HG03135 (cell line): Measurements from ENCODE around the gene MOB2.
"Not testable (repeated sequence)": the region's sequence is repeated elsewhere in the genome, so short reads cannot be mapped to it uniquely, and the experiment has no call there.

Experiments
- ATAC-seq: cut with Tn5 transposase; IDR thresholded peaks from one replicate; pipeline ENCODE4 v1.9.1; 2021; ENCODE audit warnings: mild to moderate bottlenecking, moderate library complexity; ENCODE audit not compliant: unreplicated experiment

MOB2 gene

DNA sequence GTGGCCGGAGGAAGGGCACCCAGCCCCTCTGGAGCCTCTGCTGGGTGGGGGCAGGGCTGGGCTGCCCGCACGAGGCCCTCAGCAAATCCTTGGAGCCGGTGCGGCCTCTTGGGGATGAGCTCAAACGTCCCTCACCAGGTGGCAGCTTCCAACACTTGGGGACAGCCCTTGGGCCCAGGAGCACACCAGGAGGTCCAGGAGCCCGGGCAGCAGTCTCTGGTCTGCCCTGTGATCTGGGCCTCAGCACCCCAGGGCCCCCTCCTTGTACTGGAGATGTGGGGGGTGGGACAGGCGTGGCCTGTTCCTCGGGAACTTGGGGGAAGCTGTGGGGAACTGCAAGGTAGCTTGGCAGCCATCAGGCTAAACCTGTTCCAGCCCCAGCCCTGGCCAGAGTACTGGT, 40.0 kb downstream of the MOB2 start:
- ATAC-seq = no peak

DNA sequence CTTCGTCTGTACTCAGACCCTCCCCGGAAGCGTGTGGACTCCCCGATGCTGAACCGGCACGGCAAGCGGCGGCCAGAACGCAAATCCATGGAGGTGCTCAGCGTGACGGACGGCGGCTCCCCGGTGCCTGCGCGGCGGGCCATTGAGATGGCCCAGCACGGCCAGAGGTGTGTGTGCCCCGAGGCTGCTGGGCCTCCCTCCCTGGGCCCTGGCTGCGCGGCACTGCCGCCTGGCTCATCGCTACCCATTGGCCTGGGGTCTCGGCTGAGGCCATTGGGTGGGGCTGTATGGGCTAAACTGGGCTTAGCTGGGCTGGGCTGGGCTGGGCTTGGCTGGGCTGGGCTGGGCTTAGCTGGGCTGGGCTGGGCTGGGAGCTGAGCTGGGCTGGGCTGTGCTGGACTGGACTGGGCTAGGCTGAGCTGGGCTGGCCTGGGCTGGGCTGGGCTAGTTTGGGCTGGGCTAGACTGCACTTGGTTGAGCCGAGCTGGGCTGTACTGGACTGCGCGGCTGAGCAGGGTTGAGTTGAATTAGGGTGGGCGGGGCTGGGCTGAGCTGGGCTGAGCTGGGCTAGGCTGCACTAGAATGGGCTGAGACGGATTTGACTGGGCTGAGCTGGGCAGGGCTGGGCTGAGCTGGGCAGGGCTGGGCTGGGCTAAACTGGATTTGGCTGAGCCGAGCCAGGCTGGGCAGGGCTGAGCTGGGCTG, 40.7 kb downstream of the MOB2 start:
- no peak for ATAC-seq

- ATAC-seq = no peak
Measured at GRCh38 chr11:1444823-1445422, 41.7 kb downstream of the MOB2 start.

GRCh38 chr11:1444321-1444720, 42.3 kb downstream of the MOB2 start:
- no peak for ATAC-seq

GRCh38 chr11:1443737-1444136, 42.8 kb downstream of the MOB2 start:
- no peak for ATAC-seq

DNA sequence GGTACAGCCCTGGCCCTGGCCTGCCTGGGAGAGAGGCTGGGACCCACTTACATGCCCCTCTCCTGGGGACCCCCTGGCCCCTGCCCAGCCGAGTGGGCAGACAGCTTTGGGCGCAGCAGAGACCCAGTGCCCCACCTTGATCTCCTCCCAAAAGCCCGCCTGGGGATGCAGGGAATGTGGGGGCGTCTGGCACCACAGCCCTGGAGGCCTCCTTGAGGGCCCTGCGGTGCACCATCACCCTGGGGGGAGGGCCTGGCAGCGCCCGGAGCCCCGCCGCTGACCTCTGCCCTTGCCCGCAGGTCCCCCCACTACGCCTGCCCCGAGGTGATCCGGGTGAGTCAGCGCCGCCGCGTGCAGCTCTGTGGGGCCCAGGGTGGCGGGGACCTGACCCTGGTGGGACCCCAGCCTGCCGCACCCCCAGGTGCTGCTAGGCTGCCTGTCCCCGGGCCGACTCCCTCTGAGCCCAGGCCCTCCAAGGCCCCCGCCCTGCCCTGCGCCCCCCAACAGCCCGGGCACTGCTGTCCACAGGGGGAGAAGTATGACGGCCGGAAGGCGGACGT, 43.7 kb downstream of the MOB2 start:
- ATAC-seq = no peak

GRCh38 chr11:1442163-1442562, 44.4 kb downstream of the MOB2 start:
- no peak for ATAC-seq

GRCh38 chr11:1440496-1440895, 46.1 kb downstream of the MOB2 start:
- ATAC-seq = no peak

DNA sequence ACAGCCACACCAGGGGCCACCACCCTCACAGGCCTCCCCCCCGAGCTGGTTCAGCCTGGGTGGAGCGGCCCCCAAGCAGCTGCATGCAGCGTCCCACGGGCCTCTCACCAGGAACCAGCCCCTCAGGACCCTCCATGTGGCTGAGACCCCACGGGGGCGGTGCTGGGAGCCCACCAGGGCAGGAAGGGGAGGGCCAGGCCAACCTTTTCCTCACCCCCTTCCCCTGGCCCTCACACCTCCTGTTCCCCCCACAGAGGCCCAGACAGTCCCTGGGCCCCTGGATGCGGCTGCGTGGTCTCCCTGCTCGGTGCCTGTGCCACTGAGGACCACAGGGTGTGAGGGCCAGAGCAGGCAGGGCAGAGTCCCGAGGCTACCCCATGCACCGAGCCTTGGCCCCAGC, 46.5 kb downstream of the MOB2 start:
- no peak for ATAC-seq

DNA sequence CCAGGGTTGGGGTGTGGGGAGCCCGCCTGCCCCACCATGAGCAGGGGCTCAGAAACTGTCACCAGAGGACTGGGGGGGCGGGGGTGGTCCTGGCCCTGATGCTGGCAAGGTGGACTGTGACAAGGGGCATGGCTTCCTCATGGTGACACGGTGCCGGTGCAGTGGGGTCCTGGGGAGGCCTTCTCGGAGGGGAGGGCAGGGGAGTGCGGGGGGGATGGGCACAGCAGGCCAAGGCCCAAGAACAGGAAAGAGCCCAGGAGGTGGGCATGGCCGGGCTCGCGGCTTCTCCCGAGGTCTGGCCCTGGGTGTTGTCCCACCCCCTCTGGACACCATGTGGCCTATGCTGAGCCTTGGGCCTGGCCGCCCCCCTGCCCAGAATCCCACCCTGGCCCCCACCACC, 47.2 kb downstream of the MOB2 start:
- no peak for ATAC-seq

- ATAC-seq = no peak
Measured at GRCh38 chr11:1438967-1439330, 47.6 kb downstream of the MOB2 start.

DNA sequence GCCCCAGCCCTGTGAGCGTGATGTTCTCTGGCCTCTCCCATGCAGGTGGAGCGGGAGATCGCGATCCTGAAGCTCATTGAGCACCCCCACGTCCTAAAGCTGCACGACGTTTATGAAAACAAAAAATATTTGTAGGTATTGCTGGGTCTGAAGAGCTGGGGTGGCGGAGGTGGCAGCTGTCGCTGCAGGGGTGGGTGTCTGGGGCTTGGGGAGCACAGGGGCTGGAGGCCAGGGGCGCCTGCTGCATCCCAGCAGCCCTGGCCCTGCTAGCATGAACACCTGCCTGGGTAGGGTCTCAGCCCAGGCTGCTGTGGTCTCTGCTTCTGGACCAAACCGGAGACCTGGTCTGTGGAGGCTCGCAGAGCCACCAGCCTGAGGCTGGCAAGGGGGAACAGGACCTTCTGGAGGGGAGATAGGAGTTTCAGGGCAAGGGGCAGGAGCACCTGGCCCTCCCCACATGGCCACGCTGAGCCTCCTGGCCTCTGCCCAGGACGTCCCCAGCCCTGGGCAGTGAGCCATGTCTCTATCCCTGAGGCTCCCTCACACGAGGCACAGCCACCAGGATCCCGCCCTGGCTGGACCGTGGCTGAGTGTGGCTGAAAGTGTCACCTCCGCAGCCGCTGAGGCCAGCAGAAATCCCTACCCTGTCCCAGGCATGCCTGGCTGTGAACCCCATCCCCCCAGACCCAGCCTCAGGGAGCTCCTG, 48.2 kb downstream of the MOB2 start:
- ATAC-seq = no peak

DNA sequence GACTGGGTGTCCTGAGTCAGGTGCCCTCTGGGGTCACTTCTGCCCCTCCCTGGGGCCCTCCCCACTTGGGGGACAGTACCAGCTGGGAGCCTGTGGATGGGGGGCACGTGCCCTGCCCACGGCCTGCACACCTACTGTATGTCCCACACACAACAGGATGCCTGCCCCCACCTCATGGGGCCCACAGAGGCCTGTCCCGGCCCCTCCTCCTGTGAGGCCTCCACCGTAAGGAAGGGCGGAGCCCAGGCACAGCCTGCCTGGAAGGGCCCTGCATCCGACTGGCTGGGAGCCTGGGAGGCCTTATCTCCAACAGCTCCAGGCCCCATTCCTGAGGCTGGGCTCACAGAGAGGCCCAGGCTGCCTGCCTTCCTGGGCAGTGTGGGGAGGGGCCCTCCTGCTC, 49.1 kb downstream of the MOB2 start:
- ATAC-seq = no peak

GRCh38 chr11:1436468-1437039, 50.0 kb downstream of the MOB2 start:
- ATAC-seq = no peak

DNA sequence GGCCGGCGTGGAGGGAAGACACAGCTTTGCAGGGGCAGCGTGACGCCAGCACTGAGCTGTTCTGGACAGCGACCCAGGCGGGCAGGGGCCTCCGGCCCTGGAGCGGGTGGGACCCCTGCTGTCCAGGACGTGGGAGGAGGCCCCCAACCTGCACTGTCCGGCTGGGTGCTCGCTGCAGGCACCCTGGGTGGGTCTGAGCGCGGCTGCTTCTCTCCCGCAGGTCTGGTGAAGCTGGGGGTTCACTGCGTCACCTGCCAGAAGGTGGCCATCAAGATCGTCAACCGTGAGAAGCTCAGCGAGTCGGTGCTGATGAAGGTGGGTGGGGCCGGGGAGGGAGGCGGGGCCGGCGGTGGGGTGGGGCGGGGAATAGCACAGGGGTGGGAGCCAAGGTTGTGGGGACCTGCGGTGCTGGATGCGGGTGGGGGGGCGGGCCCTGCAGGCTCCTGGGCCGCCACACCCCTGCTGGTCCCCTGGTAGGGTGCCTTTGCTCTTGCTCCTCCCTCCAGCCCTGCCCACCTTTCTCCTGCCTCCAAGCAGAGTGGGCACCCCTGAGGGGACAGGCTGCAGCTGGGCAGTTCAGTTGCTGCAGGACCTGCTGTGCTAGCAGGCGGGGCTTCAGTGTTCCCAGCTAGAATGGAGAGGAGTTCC, 50.6 kb downstream of the MOB2 start:
- ATAC-seq = no peak

DNA sequence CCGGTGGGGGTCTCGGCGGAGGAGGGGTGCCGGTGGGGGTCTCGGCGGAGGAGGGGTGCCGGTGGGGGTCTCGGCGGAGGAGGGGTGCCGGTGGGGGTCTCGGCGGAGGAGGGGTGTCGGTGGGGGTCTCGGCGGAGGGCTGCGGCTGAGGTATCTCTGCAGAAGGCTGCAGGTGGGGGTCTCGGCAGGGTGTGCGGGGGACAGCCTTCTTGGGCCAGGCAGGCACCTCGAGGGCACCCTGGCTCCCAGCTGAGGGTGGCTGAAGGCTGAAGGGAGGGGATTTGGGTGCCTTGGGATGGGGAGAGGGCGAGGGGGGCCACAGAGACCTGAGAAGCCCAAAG, 51.1 kb downstream of the MOB2 start:
- not testable (repeated sequence) for ATAC-seq

DNA sequence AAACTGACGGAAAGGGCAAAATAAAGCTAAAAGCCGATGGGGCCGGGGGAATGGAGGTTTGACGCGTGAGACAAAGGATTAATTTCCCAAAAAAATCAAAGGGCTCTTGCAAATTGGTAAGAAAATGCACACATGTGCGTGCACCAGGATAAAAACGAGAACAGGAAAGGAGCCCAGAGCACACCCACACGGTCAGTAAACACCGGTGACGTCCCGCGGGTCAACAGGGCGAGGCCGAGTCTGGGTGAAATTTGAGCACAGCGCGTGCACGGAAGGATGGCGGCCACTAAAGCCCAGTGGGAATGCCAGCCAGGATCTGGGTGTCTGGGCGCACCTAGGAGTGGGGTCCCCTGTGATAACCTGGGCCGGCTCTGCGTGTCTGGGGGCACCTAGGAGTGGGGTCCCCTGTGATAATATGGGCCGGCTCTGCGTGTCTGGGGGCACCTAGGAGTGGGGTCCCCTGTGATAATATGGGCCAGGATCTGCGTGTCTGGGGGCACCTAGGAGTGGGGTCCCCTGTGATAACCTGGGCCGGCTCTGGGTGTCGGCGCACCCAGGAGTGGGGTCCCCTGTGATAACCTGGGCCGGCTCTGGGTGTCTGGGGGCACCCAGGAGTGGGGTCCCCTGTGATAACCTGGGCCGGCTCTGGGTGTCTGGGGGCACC, 52.5 kb downstream of the MOB2 start:
- ATAC-seq = no peak

DNA sequence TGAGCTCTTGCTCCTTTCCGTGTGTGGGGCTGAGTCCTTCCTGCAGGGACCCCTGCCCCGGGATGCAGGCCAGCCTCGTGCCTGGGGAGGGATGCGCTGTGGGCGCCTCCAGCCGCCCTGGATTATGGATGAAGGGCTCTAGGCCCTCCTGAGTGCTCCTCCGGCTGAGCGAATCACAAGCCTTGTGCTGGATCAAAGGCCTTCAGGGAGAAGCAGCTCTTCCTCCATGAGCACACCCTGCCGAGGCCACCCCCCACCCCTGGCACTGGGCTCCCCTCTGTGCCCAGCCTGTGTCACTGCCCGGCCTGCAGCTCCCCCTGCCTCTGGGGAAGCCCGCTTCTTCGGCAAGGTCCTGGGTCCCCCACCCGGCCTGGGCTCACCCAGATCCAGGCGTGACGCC, 53.0 kb downstream of the MOB2 start:
- ATAC-seq = no peak

DNA sequence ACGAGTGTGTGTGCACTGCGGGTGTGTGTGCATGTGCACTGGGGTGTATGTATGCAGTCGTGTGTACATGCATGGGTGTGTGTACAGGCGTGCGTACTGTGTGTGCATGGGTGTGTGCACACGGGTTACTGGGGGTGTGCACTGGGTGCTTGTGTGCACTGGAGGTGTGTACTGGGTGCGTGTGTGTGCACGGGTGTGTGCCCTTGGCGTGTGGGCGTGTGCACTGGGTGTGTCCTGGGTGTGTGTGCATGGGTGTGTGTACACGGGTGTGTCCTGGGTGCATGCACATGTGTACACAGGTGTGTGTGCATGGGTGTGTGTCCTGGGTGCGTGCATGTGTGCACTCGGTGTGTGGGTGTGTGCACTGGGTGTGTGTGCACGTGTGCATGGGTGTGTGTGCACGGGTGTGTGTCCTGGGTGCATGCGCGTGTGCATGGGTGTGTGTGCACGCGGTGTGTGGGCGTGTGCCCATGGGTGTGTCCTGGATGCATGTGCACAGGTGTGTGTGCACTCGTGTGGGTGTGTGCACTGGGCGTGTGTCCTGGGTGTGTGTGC, 57.7 kb downstream of the MOB2 start:
- ATAC-seq = no peak

DNA sequence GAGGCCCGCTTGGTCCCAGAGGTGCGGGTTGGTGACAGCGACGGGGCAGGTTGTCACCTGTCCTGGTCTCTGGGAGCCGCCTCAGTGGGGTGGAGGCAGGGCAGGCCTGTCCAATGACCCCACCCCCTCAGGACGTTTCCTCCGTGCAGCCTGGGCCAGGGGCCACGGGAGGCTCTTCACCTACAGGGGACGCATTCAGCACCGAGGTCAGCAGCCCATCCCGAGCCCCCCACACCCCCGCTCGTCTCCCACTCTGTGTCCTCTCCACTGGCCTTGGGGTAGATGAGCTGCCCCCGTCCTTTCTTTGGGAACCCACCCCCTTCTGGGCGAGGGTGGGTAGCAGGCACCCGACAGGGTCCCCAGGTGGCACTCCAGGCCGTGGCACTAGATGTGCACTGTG, 61.1 kb downstream of the MOB2 start:
- ATAC-seq = no peak

- no peak for ATAC-seq
Measured at GRCh38 chr11:1425006-1425405, 61.6 kb downstream of the MOB2 start.
